PC-3 (cell line): ENCODE results near the gene DNLZ. TPM values are rescaled to one million over a fixed set of nuclear protein-coding genes. Genes with fewer than 3 reads are reported as not detected.

Experiments
- ATAC-seq: fragments of 200-7000 bp; cut with Tn5 transposase; 2 replicates; pipeline ENCODE4 v1.9.1; 2020; ENCODE audit warnings: mild to moderate bottlenecking, moderate library complexity
- BruUV-seq: library from RNA; stranded (reverse); fragments of 400-500 nt; replicated peaks from 2 replicates; lab custom pipeline; 2021; lab: Mats Ljungman, UMichigan
- CTCF ChIA-PET: fragments of 300-600 bp; sonication (Branson Sonifier 250); formaldehyde crosslinking; loops from one replicate; lab custom pipeline; 2022; ENCODE audit warnings: antibody characterized with exemption; lab: Charles Lee
- POLR2A ChIA-PET: fragments of 300-600 bp; sonication (Branson Sonifier 250); formaldehyde crosslinking; loops from one replicate; lab custom pipeline; 2022; ENCODE audit warnings: antibody characterized with exemption; ENCODE audit not compliant: unreplicated experiment; lab: Charles Lee
- DNase-seq: peaks from one replicate; pipeline ENCODE4 v3.0.0-alpha.2; 2015
- H2AFZ ChIP-seq: fragments of 300-600 bp; sonication (generic); 2 replicates; pipeline ENCODE4 v1.6.0; 2016; ENCODE audit warnings: antibody characterized with exemption, low read length
- H3F3A ChIP-seq: fragments of 300-600 bp; sonication (generic); one replicate; pipeline ENCODE4 v1.6.0; 2017; ENCODE audit warnings: antibody characterized with exemption, low read length, control low read depth, mild to moderate bottlenecking; ENCODE audit not compliant: unreplicated experiment
- H3K27ac ChIP-seq: fragments of 300-600 bp; sonication (generic); 2 replicates; pipeline ENCODE4 v1.5.1; 2016; ENCODE audit warnings: mild to moderate bottlenecking, low read length
- H3K27me3 ChIP-seq: fragments of 300-600 bp; sonication (generic); 2 replicates; pipeline ENCODE4 v1.6.1; 2016; ENCODE audit warnings: low read length, mixed read lengths
- H3K36me3 ChIP-seq: fragments of 300-600 bp; sonication (generic); 2 replicates; pipeline ENCODE4 v1.6.1; 2016; ENCODE audit warnings: low read depth, mixed run types, low read length, mixed read lengths
- H3K4me1 ChIP-seq: fragments of 300-600 bp; sonication (generic); 2 replicates; pipeline ENCODE4 v1.5.1; 2016; ENCODE audit warnings: low read length; ENCODE audit not compliant: insufficient read depth
- H3K4me2 ChIP-seq: fragments of 300-600 bp; sonication (generic); 2 replicates; pipeline ENCODE4 v1.6.0; 2016; ENCODE audit warnings: low read length
- H3K4me3 ChIP-seq: fragments of 300-600 bp; sonication (generic); 2 replicates; pipeline ENCODE4 v1.5.1; 2016; ENCODE audit warnings: mild to moderate bottlenecking, low read length, mixed read lengths
- H3K79me2 ChIP-seq: fragments of 300-600 bp; sonication (generic); 2 replicates; pipeline ENCODE4 v1.6.1; 2017; ENCODE audit warnings: low read length, mixed read lengths
- H3K9ac ChIP-seq: fragments of 300-600 bp; sonication (generic); 2 replicates; pipeline ENCODE4 v1.6.0; 2016; ENCODE audit warnings: mild to moderate bottlenecking, low read length
- H3K9me2 ChIP-seq: fragments of 300-600 bp; sonication (generic); replicated peaks from 2 replicates; pipeline ENCODE4 v1.6.1; 2016; ENCODE audit warnings: mixed run types, low read length, mixed read lengths
- H3K9me3 ChIP-seq: fragments of 300-600 bp; sonication (generic); 2 replicates; pipeline ENCODE4 v1.6.1; 2016; ENCODE audit warnings: low read length, mixed read lengths
- H4K20me1 ChIP-seq: fragments of 300-600 bp; sonication (generic); 2 replicates; pipeline ENCODE4 v1.6.1; 2016; ENCODE audit warnings: low read length, mixed read lengths
- CTCF ChIP-seq: fragments of 300-600 bp; sonication (generic); conservative IDR thresholded peaks from 2 replicates; pipeline ENCODE4 v1.5.1; 2017; ENCODE audit warnings: antibody characterized with exemption, low read depth, mild to moderate bottlenecking, low read length
- EZH2 ChIP-seq: fragments of 300-600 bp; sonication (generic); IDR thresholded peaks from one replicate; pipeline ENCODE4 v1.6.1; 2017; ENCODE audit warnings: antibody characterized with exemption, mild to moderate bottlenecking, low read length; ENCODE audit not compliant: unreplicated experiment
- EZH2phosphoT487 ChIP-seq: fragments of 300-600 bp; sonication (generic); IDR thresholded peaks from 2 replicates; pipeline ENCODE4 v1.6.1; 2018; ENCODE audit warnings: mild to moderate bottlenecking, antibody characterized with exemption, low read length, borderline replicate concordance
- intact Hi-C: fragments of 100-400 bp; cut with micrococcal nuclease; formaldehyde crosslinking; loops from 2 replicates; pipeline ENCODE4 v1.9.0; 2023
- total RNA-seq: library from RNA; depleted of rRNA; stranded (reverse); fragments of >200 nt; gene quantifications from 2 replicates; pipeline ENCODE4 v1.2.3, GENCODE V29; 2014

Gene DNLZ
- total RNA-seq, 1 experiment from 2014 or later, result 51.4 TPM

GRCh38 chr9:136330406-136330990 lies 33.0 kb downstream of the DNLZ start:
- H3K4me3 ChIP-seq, result no peak overlapping the region
- peaks cover 8% of the 10 kb centered on the region for H3K4me1 ChIP-seq
- DNase-seq (no peak), ATAC-seq (no peak)
- H3K9me3 ChIP-seq, result no peaks in the 10 kb centered on the region
- no peaks in the 10 kb centered on the region for H3F3A ChIP-seq
- H3K9ac ChIP-seq, result no peak overlapping the region
- no peaks in the 10 kb centered on the region for H3K27me3 ChIP-seq
- POLR2A ChIA-PET, result no interaction called here
- H2AFZ ChIP-seq, result no peak overlapping the region
- no peak for TF ChIP-seq EZH2phosphoT487
- no peak for TF ChIP-seq EZH2
- no peak for TF ChIP-seq CTCF
- H3K4me2 ChIP-seq, result no peak overlapping the region
- H4K20me1 ChIP-seq, result peaks cover 4% of the 10 kb centered on the region; the same call in 1 of the 2 replicates
- H3K79me2 ChIP-seq, result peaks cover 30% of the 10 kb centered on the region
- H3K36me3 ChIP-seq, result no peaks in the 10 kb centered on the region
- intact Hi-C loops, result no loop called here
- no peaks in the 10 kb centered on the region for H3K9me2 ChIP-seq
- H3K27ac ChIP-seq, result no peak overlapping the region
- CTCF ChIA-PET, result no interaction called here
- no TSS peak for BruUV-seq

- no peaks in the 10 kb centered on the region for H3K36me3 ChIP-seq
- no peaks in the 10 kb centered on the region for H3K9me2 ChIP-seq
- H3K27me3 ChIP-seq, result no peaks in the 10 kb centered on the region
- no peak overlapping the region for H3K27ac ChIP-seq
- no peak for TF ChIP-seq EZH2phosphoT487
- no peak for TF ChIP-seq EZH2
- no peak for TF ChIP-seq CTCF
- BruUV-seq, result no TSS peak
- H3K79me2 ChIP-seq, result peaks cover 30% of the 10 kb centered on the region
- DNase-seq, result no peak
- no peak for ATAC-seq
- peaks cover 8% of the 10 kb centered on the region for H3K4me1 ChIP-seq
- intact Hi-C loops, result no loop called here
- CTCF ChIA-PET, result no interaction called here
- POLR2A ChIA-PET, result no interaction called here
- H3K9ac ChIP-seq, result no peak overlapping the region
- H3K4me3 ChIP-seq, result no peak overlapping the region
- peak overlapping the region; percentile 99; the same call in 1 of the 2 replicates for H3K4me2 ChIP-seq
- no peaks in the 10 kb centered on the region for H3F3A ChIP-seq
- no peak overlapping the region for H2AFZ ChIP-seq
- H3K9me3 ChIP-seq, result no peaks in the 10 kb centered on the region
- peaks cover 4% of the 10 kb centered on the region; the same call in 1 of the 2 replicates for H4K20me1 ChIP-seq
These were observed 33.7 kb downstream of the DNLZ start for GRCh38 chr9:136329636-136330405.

- Histone ChIP-seq H3K9me3 (no peaks in the 10 kb centered on the region), H4K20me1 (peaks cover 4% of the 10 kb centered on the region; the same call in 1 of the 2 replicates), H3K27ac (no peak overlapping the region), H3K4me2 (peak overlapping the region; percentile 99), H3K9ac (peak overlapping the region; percentile 63; the same call in 1 of the 2 replicates), H3K79me2 (peaks cover 30% of the 10 kb centered on the region), H3K9me2 (no peaks in the 10 kb centered on the region), H3F3A (no peaks in the 10 kb centered on the region), H2AFZ (no peak overlapping the region), H3K27me3 (no peaks in the 10 kb centered on the region), H3K36me3 (no peaks in the 10 kb centered on the region), H3K4me1 (peaks cover 8% of the 10 kb centered on the region), H3K4me3 (peak overlapping the region; percentile 84)
- no TSS peak for BruUV-seq
- POLR2A ChIA-PET, result no interaction called here
- TF ChIP-seq EZH2, result no peak
- no peak for TF ChIP-seq EZH2phosphoT487
- TF ChIP-seq CTCF, result no peak
- intact Hi-C loops, result no loop called here
- CTCF ChIA-PET, result no interaction called here
- ATAC-seq (no peak), DNase-seq (no peak)
These were observed 34.3 kb downstream of the DNLZ start for GRCh38 chr9:136329211-136329627.
